NCI-H510A treated with DMSO at 0.1 percent for 48 hours (cell line): ENCODE results near the gene CGB2.
"Not testable (repeated sequence)": the region's sequence is repeated elsewhere in the genome, so short reads cannot be mapped to it uniquely, and the experiment has no call there.

ENCODE experiments used
- DNase-seq: peaks from one replicate; lab custom pipeline; 2025; lab: John Stamatoyannopoulos, UW

The CGB2 gene

GRCh38 chr19:49031642-49032301, at the start of gene CGB2:
Gene CGB2 (plus strand): TSS chr19:49031890. CDS start chr19:49032096, 206 bp downstream.
- DNase-seq: not testable (repeated sequence)

- DNase-seq: no peak
Observed at GRCh38 chr19:48982280-48982679, 49.4 kb upstream of the CGB2 start.

- no peak for DNase-seq
Observed at GRCh38 chr19:48985711-48986110, 46.0 kb upstream of the CGB2 start.

- no peak for DNase-seq
Observed at GRCh38 chr19:48986211-48986610, 45.5 kb upstream of the CGB2 start.

DNA sequence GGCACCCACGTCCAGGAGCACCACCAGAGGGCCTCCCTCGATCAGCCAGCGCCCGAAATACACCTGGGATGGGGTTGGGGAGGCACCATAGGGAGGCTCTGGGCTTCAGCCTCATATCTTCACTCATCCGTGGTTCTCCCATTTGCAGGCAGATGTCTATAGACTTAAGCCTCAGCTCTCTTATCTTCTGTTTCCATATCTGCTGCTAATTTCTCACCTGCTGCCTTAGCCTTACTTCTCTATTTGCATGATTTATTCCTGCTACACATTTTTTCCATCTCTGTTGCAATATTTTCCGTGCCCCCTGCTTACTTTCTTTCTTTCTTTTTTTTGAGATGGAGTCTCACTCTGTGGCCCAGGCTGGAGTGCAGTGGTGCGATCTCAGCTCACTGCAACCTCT, 44.4 kb upstream of the CGB2 start:
- DNase-seq: no peak

GRCh38 chr19:48988286-48988685, 43.4 kb upstream of the CGB2 start:
- no peak for DNase-seq

DNA sequence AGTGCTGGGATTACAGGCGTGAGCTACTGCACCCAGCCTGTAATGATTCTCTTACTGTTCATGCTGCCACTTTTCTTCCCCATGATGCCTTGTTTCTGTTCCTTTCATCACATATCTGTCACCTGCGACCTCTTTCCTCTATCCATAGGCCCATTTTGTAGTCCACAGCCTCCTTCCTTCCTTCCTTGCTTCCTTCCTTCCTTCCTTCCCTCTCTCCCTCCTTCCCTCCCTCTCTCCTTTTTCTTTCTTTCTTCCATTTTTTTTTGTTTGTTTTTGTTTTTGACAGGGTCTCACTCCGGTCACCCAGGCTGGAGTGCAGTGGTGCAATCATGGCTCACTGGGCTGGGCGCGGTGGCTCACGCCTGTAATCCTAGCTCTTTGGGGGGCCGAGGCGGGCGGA, 42.8 kb upstream of the CGB2 start:
- no peak for DNase-seq

DNA sequence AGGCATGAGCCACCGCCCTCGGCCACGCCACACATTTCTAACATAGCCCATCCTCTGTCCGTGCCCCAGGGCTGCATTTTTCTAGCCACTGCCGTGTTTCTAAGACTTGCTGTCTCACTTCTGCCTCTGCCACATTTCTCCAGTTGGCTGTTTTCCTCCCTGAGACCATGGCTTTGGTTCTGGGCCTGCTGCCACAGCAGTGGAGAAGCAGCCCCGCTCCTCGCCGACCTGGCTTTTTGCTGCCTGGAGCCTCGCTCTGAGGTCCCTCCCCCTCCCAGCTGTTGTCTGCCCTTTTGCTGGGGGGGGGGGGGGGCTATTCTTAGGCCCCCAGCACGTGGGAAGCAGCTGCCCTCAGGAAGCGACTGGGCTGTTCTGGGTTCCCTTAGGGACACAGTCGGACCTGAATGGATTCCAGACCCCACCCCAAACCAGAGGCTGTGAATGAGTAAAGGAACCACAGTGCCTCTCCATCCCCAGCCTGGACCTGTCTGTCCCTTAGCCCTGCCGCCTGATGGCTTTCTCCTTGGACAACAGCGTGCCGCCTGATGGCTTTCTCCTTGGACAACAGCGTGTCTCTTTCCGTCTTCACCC, 41.9 kb upstream of the CGB2 start:
- DNase-seq: no peak

DNA sequence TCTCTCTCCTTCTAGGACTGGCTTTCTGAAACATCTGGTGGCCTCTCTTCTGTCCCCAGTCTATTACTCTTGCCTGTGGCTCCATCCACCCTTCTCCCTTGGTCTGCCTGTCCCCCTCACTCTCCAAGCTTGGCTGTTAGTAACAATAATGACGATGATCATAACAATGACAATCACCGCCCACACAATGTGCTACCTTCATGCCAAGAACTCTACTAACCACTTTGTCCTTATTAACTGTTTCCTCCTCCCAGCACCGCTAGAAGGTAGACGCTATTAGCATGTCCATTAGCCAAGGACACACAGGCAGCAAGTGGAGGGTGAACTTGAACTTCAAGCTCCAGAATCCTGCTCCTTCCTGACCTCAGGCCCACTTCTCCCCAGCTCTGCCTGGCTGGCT, 41.3 kb upstream of the CGB2 start:
- no peak for DNase-seq

GRCh38 chr19:48991011-48991609, 40.6 kb upstream of the CGB2 start:
- DNase-seq: no peak

- DNase-seq: no peak
Observed at GRCh38 chr19:48991873-48992580, 39.7 kb upstream of the CGB2 start.

GRCh38 chr19:48992581-48993174, 39.0 kb upstream of the CGB2 start:
- DNase-seq: no peak

- DNase-seq: peak; percentile 99
Observed at GRCh38 chr19:48993175-48994034, 38.3 kb upstream of the CGB2 start, which contains the start of the genes GYS1 and RUVBL2. Gene GYS1 (minus strand): TSS chr19:48993309. CDS start chr19:48993112, 197 bp downstream. Gene RUVBL2 (plus strand): TSS chr19:48993887. CDS start chr19:48993912, 25 bp downstream.

DNA sequence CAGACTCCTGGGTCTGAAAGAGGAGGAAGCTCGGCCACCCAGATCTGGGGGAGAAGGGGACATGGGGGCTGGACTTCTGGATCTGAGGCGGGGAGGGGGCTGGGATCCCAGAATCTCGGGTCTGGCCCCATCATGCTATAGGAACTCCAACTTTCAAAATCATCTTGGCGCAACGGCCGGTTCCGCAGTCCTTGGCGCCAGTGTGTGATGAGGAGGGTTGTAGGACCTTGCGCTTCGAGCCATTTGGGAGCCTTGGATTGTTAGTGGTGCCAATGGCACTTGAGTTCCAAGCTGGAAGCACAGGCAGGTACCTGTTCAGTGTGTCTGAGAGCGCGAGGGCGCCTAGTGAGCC, 37.7 kb upstream of the CGB2 start:
- no peak for DNase-seq

GRCh38 chr19:48997972-48998371, 33.7 kb upstream of the CGB2 start:
- DNase-seq: peak; percentile 19

DNA sequence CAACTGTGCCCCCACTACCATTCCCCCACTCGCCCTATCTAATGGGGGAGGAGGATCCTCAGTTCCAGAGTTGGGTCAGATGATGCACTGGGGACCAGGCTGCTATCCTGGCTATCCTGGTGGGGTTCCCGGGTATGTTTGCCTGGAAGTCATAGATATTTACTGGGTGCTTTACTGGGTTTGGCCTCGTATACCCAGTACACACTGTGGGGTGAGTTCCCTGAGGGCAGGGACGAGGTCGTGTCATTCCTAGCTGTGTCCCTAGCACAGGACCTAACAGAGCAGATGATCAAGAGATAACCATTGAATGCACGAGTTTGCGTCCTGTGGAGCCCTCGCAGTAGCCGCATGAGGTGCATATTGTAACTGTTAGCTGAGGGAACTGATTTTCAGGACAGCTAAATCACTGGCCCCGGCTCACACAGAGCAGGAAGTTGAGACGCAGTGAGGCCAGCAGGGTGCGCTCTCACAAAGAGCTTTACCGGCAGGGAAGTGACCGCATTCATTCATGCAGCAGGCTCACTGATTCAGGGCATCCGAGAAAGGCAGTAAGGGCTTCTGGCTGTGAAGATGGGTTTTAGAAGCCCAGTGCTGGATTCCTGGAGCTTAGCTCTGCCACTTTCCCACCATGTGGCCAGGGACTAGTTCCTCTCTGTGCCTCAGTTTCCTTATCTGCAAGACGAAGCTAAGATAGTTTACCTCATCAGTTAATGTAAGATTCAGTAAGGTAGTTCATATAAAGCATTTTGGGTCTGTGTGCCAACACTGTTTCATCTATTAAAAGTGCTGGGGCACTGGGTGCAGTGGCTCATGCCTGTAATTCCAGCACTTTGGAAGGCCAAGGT, 32.0 kb upstream of the CGB2 start:
- no peak for DNase-seq

DNA sequence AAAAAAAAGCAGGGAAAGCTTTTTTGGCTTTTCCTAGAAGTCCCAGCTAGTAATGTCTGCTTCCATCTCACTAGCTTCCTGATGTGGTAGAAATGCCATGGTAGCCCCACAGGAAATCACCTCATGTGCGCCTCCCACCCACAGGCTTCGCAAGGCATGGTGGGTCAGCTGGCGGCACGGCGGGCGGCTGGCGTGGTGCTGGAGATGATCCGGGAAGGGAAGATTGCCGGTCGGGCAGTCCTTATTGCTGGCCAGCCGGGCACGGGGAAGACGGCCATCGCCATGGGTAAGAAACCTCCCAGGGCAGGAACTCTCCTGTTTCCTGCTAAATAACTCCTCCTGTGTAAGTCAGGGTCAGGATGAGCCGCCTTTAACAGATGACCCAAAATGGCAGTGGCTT, 27.6 kb upstream of the CGB2 start:
- no peak for DNase-seq

DNA sequence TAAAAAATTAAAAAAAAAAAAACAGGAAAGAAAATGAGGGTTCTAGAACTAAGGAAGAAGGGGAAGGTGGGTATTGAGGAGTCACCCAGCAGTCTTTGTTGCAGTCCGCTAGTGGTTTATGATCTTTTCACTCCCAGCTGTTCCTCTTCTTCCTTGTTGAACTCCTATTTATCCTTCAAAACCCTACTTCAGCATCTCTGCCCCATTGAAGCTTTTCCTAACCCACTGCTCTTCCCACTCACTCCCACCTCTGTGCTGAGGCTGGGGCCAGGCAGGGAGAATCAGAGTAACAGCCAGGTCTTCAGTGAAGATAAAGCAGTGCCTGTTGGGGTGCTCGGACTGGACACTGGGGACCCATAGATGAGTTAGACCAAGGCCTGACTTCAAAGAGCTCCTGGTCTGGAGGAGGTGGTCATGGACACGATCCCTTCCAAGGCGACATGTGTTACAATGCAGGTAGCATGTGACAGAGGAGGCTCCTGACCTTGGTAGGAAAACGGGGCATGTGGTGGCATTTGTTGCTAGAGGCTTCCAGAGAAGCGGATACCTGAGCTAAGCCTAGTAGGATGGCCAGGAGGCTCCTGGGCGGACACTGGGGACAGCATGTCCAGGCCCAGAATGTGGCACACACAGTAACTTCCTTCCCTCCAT, 26.6 kb upstream of the CGB2 start:
- no peak for DNase-seq

DNA sequence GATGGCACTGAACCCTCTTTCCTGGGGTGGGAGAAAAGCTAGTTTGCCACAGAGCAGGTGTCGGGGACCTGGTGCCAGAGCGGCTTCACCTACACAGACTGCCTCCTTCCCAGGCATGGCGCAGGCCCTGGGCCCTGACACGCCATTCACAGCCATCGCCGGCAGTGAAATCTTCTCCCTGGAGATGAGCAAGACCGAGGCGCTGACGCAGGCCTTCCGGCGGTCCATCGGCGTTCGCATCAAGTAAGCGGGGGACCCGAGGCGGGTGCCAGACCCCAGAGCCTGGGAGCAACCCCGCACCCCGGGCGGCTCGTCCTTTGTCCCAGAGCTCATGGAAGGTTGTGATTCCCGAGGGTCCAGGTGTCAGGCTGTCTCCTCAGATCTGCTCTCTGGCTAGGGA, 24.8 kb upstream of the CGB2 start:
- no peak for DNase-seq

DNA sequence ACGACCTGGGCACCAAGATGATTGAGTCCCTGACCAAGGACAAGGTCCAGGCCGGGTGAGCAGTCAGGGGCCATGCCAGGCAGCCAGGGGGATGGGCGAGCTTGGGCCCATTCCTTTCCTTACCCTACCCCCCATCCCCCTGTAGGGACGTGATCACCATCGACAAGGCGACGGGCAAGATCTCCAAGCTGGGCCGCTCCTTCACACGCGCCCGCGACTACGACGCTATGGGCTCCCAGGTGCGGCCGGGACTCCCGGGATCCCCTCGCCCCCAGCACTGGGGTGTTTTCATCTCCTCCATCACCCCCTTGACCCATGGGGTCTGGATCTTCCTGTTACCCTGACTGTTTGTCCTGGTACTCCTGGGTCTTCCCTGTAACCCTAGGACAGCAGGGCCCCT, 21.9 kb upstream of the CGB2 start:
- no peak for DNase-seq
